ENCODE data around the gene OR10J1.
"Not testable (repeated sequence)": the region's sequence is repeated elsewhere in the genome, so short reads cannot be mapped to it uniquely, and the experiment has no call there.

Gene OR10J1, protein sequence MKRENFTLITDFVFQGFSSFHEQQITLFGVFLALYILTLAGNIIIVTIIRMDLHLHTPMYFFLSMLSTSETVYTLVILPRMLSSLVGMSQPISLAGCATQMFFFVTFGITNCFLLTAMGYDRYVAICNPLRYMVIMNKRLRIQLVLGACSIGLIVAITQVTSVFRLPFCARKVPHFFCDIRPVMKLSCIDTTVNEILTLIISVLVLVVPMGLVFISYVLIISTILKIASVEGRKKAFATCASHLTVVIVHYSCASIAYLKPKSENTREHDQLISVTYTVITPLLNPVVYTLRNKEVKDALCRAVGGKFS

DNA sequence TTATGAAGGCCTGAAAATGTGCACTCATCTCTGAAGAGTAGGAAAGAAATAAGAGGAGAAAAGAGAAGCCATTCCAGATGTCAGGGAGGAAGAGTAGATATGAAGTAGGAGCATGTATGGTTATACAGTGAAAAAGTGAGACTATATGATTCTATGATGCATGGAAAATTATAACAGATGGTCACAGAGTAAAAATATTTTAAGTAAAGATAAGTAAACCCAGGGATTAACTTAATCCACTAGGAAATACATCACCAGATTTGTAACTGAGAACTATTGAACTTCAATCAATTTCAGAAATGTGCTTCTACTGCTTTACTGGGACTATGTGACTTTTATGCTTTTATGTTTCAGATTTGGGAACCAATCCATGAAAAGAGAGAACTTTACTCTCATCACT, at the start of gene OR10J1:
OR10J1 (plus strand) TSS at position 301 of the 400 bp plus-strand sequence; CDS start at position 371, 70 bp downstream.
- DNase-seq, result no peak

- DNase-seq, result no peak
Observed at GRCh38 chr1:159406821-159407220, 32.7 kb upstream of the OR10J1 start.

DNA sequence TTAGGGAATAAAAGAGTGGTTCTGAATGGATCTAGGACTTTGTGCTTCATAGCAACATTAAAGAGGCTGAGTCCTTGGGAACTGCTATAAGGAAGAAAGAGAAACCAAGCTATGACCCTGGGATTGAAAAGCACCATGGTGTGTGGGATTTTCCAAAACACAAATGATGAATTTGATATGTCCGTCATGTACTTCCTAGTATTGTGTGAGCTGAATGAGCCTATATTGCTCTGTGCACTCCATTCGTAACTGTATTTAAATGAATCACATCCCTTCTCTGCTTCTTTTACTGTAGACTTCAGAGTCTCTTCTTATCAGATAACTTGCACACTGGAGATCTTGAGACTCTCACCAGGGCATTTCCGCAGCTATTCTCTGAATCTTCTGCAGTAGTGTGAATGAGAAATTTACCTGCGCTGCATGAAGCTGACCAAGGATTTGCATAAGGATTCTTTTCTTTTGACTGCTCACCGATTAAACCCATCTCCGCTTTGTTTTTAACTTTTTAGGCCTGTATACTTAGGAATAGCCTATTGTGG, 30.6 kb upstream of the OR10J1 start:
- no peak for DNase-seq

DNA sequence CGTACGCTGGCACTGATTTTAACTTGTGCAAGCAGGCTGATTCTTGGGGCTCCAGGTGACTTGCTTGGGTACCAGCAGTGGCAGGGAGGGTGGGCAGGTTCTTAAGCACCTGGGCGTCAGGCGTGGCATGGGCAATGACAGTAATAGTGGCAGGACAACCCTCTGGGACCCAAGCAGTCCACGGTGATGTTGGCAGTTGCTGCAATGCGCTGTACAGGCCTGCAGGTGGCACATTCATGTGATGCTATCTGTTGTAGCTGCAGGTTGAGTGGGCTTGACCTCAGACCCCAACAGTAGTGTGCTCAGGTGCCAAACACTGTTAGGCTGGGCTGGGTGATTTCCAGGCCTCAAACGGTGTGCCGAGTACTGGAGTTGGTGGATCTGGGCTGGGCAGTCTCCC, 17.7 kb upstream of the OR10J1 start:
- no peak for DNase-seq

DNA sequence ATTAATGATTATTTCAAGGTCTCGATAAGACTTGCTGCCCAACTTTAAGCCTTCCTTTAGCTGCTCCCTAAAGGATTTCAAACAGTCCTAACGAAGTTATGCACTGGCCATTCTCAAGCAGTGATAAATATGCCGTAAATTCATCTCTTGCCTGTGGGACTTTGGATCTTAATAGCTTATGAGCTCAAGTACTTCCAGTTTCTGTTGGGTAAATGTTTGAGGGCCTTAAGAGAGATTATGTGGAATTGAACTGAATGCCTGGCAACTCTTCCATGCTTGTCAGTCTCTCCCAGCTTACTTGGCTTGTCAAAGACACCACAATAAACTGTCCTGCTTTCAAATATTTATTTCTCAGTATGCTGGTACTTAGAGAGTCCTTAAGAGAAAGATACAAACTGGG, 11.0 kb upstream of the OR10J1 start:
- no peak for DNase-seq

- no peak for DNase-seq
Observed at GRCh38 chr1:159429074-159429861, 10.3 kb upstream of the OR10J1 start.

GRCh38 chr1:159430985-159431384, 8.5 kb upstream of the OR10J1 start:
- no peak for DNase-seq

GRCh38 chr1:159431904-159432303, 7.6 kb upstream of the OR10J1 start, which contains the start of gene OR10J4:
TSS of gene OR10J4 (plus strand) at chr1:159432204.
- no peak for DNase-seq

- no peak for DNase-seq
Observed at GRCh38 chr1:159436469-159436868, 3.1 kb upstream of the OR10J1 start.

- peak; percentile 29 for DNase-seq
Observed at GRCh38 chr1:159441360-159441759, 1.8 kb downstream of the OR10J1 start.

- no peak for DNase-seq
Observed at GRCh38 chr1:159442428-159442827, 2.9 kb downstream of the OR10J1 start.

GRCh38 chr1:159443066-159443750, 3.7 kb downstream of the OR10J1 start:
- no peak for DNase-seq

DNA sequence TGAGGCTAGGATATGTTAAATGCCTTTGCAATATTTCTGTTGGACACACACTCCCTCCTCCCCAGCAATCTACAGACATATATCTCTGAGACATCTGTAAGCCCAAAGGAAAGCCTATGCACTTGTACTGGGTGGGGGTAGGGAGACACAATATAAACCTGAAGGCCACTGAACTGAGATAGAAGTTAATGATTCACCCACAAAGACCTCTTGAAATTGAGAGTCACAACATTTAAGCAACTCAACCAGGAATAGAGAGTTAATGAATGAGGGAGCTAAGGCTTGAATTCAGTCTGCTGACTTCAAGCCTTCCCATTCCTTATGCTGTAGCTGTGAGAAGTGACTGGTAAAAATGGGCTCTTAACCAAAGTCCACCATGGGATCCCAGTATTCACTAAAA, 5.0 kb downstream of the OR10J1 start:
- no peak for DNase-seq

- no peak for DNase-seq
Observed at GRCh38 chr1:159448181-159448580, 8.7 kb downstream of the OR10J1 start.

- not testable (repeated sequence) for DNase-seq
Observed at GRCh38 chr1:159449605-159450004, 10.1 kb downstream of the OR10J1 start.

- DNase-seq, result no peak
Observed at GRCh38 chr1:159459551-159459950, 20.0 kb downstream of the OR10J1 start.

DNA sequence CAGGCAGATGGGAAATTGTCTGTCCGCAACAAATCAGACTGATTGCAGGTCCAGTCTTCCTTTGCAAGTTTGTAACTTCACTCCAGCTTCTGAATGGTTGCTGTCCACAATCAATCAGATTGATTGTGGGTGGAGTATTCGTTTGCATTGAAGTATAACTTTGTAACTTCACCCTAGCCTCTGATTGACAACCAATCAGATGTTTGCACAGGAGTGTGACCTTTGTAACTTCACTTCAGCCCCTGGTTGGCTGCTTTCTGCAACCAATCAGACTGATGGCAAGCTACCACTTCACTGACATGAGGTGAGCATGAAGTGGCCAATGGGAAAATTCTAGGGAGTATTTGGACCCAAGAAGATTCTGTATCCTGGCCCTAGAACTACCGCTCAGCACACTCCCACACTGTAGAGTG, 25.7 kb downstream of the OR10J1 start:
- no peak for DNase-seq

DNA sequence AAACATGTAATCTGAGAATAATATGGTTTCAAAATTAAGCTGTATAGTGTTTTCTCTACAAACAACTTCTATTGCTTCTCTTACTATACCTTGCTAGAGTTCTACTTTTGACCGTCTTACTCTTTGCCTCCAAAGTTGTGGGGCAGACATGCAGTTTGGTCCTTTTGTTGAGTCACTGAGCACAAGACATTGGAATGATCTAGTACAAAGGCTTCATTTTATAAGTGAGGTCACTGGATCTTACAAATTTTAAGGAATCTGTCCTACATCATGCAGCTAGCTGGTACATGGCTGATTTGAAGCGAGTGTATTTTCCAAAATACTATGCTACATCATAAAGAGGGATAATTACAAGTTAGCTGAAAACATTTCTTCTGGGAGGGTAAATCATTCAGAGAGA, 28.8 kb downstream of the OR10J1 start:
- DNase-seq, result no peak

- no peak for DNase-seq
Observed at GRCh38 chr1:159469921-159470533, 30.5 kb downstream of the OR10J1 start.

DNA sequence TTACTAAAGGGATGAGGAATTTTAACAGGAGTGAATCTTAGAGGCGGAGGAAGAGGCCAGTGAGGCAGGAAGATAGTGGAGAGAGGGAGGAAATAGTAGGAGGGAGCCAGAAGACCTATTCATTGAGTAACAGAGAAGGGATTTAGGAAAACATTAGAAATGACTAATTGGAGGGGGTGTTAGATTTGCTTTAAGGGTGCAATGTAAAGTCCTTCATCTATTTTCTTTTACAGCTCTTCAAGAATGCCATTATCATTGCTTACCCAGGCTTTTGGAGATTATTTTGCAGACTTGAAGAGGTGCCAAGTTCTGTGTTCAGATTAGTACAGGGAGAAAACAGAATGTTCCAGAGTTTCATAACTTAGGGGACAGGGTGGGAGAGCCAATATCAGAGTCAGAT, 33.8 kb downstream of the OR10J1 start:
- no peak for DNase-seq

DNA sequence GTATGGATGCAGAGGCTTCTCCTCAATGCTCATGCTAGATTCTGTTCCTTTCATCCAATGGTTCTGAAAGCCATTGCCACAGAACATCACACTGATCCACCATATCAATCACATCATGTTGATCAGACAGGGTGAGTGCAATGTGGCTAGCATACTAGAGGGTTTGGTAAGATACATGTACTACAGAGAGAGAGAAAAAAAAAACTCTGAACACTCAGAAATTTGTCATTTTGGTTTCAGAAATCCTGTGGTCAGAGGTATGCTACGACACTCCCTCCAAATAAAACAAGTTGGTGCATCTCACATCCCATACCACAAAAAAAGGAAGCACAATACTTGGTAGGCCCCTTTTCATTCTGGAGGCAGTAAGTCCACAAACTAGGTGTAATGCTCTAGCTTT, 35.4 kb downstream of the OR10J1 start:
- DNase-seq, result no peak

GRCh38 chr1:159483501-159483900, 44.0 kb downstream of the OR10J1 start:
- DNase-seq, result no peak
